ENCODE measurements around the gene FOXA1. TPM values are rescaled to one million over a fixed set of nuclear protein-coding genes. Genes with fewer than 3 reads are reported as not detected.

FOXA1 gene
- total and polyA plus RNA-seq, 12 donors = not detected

DNA sequence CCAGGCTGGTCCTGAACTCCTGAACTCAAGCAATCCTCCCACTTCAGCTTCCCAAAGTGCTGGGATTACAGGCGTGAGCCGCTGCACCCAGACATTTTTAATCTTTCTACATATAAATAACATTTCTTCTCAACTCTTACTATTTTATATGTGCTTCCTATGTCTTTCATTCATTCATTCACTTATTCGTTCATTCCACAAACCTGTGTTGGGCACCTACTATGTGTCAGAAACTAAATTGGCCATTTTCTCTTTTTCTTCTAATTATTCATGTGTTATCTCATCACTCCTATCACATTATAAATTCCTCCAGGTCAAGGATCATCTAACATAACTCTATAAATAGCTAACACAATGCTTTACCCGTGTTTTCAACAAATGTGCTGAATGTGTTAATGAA, 23.7 kb downstream of the FOXA1 start:
- no peak for ATAC-seq
- DNase-seq = no peak
- Histone ChIP-seq H3K9me3 (peaks cover 0 to 4% (median 0%) of the 10 kb centered on the region in 11 donors), H3K36me3 (no peaks in the 10 kb centered on the region), H3K27me3 (peaks cover 0 to 35% (median 13%) of the 10 kb centered on the region in 7 donors), H3K4me3 (no peak overlapping the region), H3K4me1 (peaks cover 0 to 7% (median 0%) of the 10 kb centered on the region in 9 donors), H3K27ac (no peak overlapping the region)
- intact Hi-C loops (cut with DNase I) = no loop called here
- 86 to 90% methylated on average over 4 of the region's 4 CpGs for WGBS, 2 donors
- TF ChIP-seq, protein P1, sequence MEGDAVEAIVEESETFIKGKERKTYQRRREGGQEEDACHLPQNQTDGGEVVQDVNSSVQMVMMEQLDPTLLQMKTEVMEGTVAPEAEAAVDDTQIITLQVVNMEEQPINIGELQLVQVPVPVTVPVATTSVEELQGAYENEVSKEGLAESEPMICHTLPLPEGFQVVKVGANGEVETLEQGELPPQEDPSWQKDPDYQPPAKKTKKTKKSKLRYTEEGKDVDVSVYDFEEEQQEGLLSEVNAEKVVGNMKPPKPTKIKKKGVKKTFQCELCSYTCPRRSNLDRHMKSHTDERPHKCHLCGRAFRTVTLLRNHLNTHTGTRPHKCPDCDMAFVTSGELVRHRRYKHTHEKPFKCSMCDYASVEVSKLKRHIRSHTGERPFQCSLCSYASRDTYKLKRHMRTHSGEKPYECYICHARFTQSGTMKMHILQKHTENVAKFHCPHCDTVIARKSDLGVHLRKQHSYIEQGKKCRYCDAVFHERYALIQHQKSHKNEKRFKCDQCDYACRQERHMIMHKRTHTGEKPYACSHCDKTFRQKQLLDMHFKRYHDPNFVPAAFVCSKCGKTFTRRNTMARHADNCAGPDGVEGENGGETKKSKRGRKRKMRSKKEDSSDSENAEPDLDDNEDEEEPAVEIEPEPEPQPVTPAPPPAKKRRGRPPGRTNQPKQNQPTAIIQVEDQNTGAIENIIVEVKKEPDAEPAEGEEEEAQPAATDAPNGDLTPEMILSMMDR (IDR thresholded peaks at IDR 0.05) = no peak

DNA sequence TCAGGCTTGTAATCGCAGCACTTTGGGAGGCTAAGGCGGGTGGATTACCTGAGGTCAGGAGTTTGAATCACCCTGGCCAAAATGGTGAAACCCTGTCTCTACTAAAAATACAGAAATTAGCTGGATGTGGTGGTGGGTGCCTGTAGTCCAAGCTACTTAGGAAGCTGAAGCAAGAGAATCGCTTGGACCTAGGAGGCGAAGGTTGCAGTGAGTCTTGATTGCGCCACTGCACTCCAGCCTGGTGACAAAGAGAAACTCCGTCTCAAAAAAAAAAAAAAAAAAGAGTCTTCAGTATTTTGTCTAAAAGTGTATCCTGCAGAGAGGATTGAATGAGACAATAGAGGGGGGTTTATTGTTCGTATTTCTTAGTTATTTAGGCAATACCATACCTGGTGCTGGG, 25.3 kb downstream of the FOXA1 start:
- intact Hi-C loops (cut with DNase I) = no loop called here
- Histone ChIP-seq H3K27me3 (peaks cover 0 to 18% (median 6%) of the 10 kb centered on the region in 7 donors), H3K4me3 (no peak overlapping the region), H3K4me1 (peaks cover 0 to 7% (median 0%) of the 10 kb centered on the region in 9 donors), H3K9me3 (peaks cover 0 to 4% (median 0%) of the 10 kb centered on the region in 11 donors), H3K36me3 (no peaks in the 10 kb centered on the region), H3K27ac (no peak overlapping the region)
- no peak for ATAC-seq
- DNase-seq = no peak
- TF ChIP-seq, protein P1 (IDR thresholded peaks at IDR 0.05) = no peak
- 76 to 90% methylated on average over 7 of the region's 7 CpGs for WGBS, 2 donors

DNA sequence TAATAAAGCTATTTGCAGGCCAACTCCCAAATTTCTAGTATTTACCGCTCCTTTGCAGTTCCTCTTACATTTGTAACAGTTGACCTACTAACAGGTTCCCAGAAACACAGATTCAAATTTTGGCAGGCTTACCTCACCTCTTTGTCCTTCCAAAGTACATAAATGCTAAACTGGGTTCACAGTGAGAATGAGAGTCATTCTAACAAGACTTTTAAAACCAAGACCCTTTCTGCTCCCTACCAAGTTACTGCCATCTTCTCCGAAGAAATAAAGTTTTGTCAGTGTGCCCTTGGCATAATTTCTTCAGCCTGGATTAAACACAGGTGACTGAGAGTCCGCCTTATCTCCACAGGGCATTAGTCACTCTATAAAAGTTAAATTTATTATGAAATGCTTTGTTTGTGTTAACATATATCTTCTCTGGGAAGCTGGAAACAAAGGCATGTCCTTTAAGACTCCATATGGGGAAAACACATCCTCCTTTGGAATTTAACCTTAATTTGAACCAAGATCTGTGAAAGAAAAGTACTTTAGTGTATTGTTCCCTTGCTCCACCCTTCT, 28.2 kb downstream of the FOXA1 start:
- H3K27me3 ChIP-seq = peaks cover 0 to 5% (median 0%) of the 10 kb centered on the region in 7 donors
- DNase-seq (no peak), ATAC-seq (no peak)
- intact Hi-C loops (cut with DNase I) = no loop called here
- WGBS, 2 donors = 41% methylated on average over 3 of the region's 3 CpGs
- peaks cover 0 to 7% (median 0%) of the 10 kb centered on the region in 9 donors for H3K4me1 ChIP-seq
- no peaks in the 10 kb centered on the region for H3K9me3 ChIP-seq
- no peaks in the 10 kb centered on the region for H3K36me3 ChIP-seq
- H3K4me3 ChIP-seq = no peak overlapping the region
- TF ChIP-seq, protein P1 (IDR thresholded peaks at IDR 0.05) = no peak
- H3K27ac ChIP-seq = no peak overlapping the region

DNA sequence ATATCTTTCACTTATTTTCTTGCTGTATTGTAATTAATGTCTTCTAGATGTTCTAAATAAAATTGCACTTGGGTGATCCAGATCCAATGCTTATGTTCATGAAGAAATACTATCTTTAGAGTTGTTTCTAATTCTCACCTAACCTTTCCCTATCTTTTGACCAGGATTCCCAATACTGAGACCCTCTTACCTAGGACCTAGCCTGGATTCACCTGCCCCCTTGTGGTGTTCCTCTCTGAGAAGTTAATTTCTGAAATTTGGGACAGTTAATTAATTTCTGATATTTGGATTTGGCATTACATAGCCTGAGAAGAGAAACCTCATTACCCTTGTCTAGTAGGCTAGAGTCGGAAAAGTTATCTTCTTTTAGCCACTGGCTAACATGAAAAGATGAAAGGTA, 29.5 kb downstream of the FOXA1 start:
- H3K27ac ChIP-seq = no peak overlapping the region
- DNase-seq (no peak), ATAC-seq (no peak)
- H3K36me3 ChIP-seq = no peaks in the 10 kb centered on the region
- H3K27me3 ChIP-seq = no peaks in the 10 kb centered on the region
- H3K4me1 ChIP-seq = peaks cover 0 to 7% (median 0%) of the 10 kb centered on the region in 9 donors
- H3K9me3 ChIP-seq = no peaks in the 10 kb centered on the region
- intact Hi-C loops (cut with DNase I) = no loop called here
- TF ChIP-seq, protein P1 (IDR thresholded peaks at IDR 0.05) = no peak
- 82 to 83% methylated on average over 1 of the region's 1 CpG for WGBS, 2 donors
- no peak overlapping the region for H3K4me3 ChIP-seq

Data from heart right ventricle (tissue), 16 donors.